Renal cortex interstitium (tissue), 11 donors: Measurements from ENCODE around the gene CCL7. TPM values are rescaled to one million over a fixed set of nuclear protein-coding genes. Genes with fewer than 3 reads are reported as not detected.

Experiments used
- DNase-seq, 11 donors: peaks; one replicate each; pipeline ENCODE4 v3.0.0-alpha.2; 2013; ENCODE audit warnings: low read depth in 9 of 11, low spot score in 4 of 11; ENCODE audit errors: extremely low read depth in 1 of 11
- polyA plus RNA-seq, 3 donors: library from polyadenylated mRNA; unstranded; fragments of 120-200 nt; gene quantifications; one replicate each; pipeline ENCODE4 v1.2.1, GENCODE V29; 2013; ENCODE audit not compliant: insufficient read length in 3 of 3

Gene CCL7
- polyA plus RNA-seq, 3 donors = not detected

DNA sequence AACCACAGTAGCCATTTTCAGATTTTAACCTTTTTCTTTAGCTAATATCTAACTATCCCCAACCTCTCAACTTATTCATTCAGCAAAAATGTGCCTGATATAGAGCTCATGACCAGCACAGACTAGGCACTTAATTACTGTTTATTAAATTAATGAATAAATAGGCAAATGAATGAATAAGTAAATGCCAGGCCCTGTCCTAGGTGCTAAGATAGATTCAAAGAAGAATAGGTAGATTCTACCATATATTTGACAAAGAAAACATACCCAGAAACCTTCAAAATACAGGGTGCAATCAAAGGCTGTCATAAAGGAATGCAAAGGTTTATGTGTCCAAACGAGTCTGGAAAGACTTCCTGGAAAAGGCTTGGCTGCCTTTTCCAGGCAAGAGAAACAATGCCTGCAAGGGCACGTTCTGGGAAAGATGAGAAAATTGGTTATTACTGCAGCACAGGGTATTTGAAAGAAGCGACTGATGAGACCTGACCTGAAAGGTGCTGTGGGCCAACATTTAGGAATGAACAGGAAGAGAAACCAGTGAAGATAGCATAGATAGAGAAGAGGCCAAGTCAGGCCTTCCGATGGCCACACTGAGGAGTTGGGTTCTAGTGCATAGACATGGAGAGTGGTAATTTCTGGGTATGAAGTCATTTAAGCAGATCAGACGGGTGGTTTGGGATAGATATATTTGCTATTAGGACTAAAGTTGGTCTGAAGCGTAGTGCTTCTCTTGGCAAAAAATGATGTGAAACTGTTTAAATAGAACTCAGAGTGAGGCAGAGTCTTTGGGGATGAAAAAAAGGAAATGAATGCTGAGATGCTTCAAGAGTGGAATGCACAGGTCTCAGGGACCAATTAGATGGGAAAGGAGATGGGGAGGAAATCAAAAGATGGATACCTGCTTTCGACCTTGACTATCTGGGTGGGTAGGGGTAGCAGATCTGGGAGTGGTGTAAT lies 26.4 kb upstream of the CCL7 start:
- no peak for DNase-seq

DNA sequence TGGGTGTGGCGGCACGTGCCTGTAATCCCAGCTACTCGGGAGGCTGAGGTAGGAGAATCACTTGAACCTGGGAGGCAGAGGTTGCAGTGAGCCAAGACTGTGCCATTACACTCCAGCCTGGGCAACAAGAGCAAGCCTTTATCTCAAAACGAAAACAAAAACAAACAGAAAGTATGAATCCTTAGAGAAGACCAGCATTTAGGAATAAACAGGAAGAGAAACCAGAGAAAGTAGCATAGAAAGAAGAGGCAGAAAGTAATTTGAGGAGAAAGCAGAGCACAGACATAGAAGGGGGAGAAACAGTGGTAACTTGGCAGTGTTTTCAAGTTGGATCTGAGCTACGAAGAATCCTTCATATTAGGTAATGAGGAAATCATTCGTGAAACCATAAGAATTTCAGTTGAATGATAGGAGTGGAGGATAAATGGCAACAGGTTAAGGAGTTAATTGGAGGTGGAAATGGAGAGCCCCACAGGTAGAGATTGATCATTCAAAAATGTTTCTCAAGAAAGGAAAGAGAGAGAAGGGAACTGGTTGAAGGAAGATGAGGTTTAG lies 24.6 kb upstream of the CCL7 start:
- no peak for DNase-seq

DNA sequence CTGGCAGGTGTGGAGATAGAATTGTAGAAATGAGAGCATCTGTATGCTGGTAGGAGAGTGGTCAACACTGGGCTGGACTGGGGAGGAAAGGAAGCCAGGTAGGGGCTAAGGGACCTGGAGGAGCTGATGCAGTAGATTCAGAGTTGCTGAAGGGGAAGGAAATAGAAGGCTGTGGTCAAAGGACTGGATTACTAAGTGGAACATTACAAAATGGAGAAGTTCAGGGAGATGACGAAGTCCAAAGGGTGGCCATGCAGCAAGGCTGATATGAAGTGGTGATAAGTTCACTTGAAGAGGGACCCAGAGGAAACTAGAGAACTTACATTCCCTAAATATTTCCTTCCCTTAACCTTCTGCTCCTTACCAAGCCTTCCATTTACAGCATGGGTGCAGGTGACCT lies 23.6 kb upstream of the CCL7 start:
- DNase-seq = no peak

- DNase-seq = no peak
These were observed 23.1 kb upstream of the CCL7 start for GRCh38 chr17:34246881-34247280.

GRCh38 chr17:34248511-34249024 lies 21.5 kb upstream of the CCL7 start:
- no peak for DNase-seq

DNA sequence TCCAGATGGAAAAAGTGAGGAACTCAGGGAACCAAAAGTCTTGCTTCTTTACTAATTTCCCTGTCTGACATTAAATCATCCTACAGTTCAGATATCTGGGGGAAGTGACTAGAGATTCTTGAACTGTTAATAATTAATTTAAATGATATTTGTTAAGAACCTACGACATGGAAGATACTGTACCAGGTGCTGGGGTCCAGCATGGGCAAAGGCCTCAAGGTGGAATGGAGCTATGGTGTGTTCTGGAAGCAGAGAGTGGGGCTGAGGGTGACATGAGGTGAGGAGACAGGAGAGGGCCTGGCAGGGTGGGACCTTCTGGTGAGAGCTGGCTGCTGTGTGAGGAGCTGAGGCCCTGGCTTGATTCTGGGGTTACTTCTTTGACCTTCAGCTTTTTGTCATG lies 21.0 kb upstream of the CCL7 start:
- DNase-seq = no peak

GRCh38 chr17:34249478-34249877 lies 20.5 kb upstream of the CCL7 start:
- DNase-seq = no peak

DNA sequence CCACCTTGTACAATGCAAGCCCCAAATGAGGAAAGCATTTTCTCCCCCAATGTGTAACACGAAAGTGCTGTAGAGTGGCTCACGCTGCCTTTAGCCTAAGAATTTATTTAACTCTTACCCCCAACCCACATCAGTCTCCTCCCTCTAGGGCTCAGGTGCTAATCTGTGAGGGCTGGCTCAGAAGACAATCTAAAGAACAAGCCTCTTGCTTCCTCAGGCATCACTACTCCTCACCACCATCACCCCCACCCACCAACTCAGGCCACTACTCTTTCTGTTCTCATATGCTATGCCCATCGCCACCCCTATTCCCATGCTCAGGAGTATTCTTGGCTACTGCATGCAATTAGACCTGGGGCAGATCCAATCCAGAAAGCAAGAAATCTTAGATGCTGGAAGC lies 18.8 kb upstream of the CCL7 start:
- no peak for DNase-seq

- no peak for DNase-seq
These were observed 18.0 kb upstream of the CCL7 start for GRCh38 chr17:34252095-34252443.

- peak in 8 of 11 donors; percentile 49 to 84 (median 59) for DNase-seq
These were observed 17.4 kb upstream of the CCL7 start for GRCh38 chr17:34252444-34253138.

GRCh38 chr17:34253139-34253525 lies 16.9 kb upstream of the CCL7 start:
- DNase-seq = no peak

- no peak for DNase-seq
These were observed 15.9 kb upstream of the CCL7 start for GRCh38 chr17:34254146-34254545.

GRCh38 chr17:34254651-34255380 lies 15.2 kb upstream of the CCL7 start, which contains the start of gene CCL2:
Gene CCL2 (plus strand): TSS chr17:34255285. CDS start chr17:34255350, 65 bp downstream.
- DNase-seq = peak in 9 of 11 donors; percentile 45 to 81 (median 56)

GRCh38 chr17:34255381-34255732 lies 14.7 kb upstream of the CCL7 start:
- DNase-seq = no peak

DNA sequence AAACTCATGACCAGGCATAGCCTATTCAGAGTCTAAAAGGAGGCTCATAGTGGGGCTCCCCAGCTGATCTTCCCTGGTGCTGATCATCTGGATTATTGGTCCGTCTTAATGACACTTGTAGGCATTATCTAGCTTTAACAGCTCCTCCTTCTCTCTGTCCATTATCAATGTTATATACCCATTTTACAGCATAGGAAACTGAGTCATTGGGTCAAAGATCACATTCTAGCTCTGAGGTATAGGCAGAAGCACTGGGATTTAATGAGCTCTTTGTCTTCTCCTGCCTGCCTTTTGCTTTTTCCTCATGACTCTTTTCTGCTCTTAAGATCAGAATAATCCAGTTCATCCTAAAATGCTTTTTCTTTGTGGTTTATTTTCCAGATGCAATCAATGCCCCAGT lies 14.2 kb upstream of the CCL7 start:
- no peak for DNase-seq

- DNase-seq = no peak
These were observed 12.6 kb upstream of the CCL7 start for GRCh38 chr17:34257299-34257985.

- DNase-seq = no peak
These were observed 12.1 kb upstream of the CCL7 start for GRCh38 chr17:34257986-34258326.

DNA sequence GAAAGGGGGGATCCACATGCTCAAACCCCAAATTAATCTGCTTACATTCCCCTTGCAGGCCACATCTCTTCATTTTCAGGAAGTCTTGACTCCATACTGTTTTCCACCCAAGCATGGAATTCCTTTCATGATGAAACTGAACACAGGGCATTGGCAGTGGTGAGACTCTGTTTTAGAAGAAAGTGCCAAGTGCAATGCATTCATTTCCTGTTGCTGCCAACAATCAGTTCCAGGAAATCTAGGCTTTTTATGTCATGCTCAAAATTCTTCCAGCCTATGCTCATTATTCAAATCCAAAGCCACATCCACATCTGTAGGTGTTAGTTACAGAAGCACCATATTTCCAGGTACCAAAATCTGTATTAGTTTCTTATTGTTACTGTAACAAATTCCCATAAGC lies 10.9 kb upstream of the CCL7 start:
- no peak for DNase-seq

- DNase-seq = no peak
These were observed 9.2 kb upstream of the CCL7 start for GRCh38 chr17:34260861-34261260.
